SK-MEL-5 (cell line): Measurements from ENCODE around the gene ARHGEF37. TPM values are rescaled to one million over a fixed set of nuclear protein-coding genes. Genes with fewer than 3 reads are reported as not detected.
"Not testable (repeated sequence)": the region's sequence is repeated elsewhere in the genome, so short reads cannot be mapped to it uniquely, and the experiment has no call there.

Experiments used
- DNase-seq: peaks from one replicate; pipeline ENCODE4 v3.0.0-alpha.2; 2016; ENCODE audit warnings: low read depth, low spot score
- in situ Hi-C: cut with HindIII; loops from 2 replicates; pipeline ENCODE4 v1.10.0; 2016; ENCODE audit warnings: low sequenced_read_pairs, high pct_unique_total_duplicates, low pct_unique_long_range_greater_than_20kb
- polyA plus RNA-seq, 2 experiments: library from polyadenylated mRNA; depleted of rRNA; stranded (reverse); fragments of >200 nt; gene quantifications; 2 replicates each; pipeline ENCODE4 v1.2.3, GENCODE V29; 2015
- total RNA-seq: library from RNA; depleted of rRNA; stranded (reverse); fragments of >200 nt; shearing (Covaris generic); gene quantifications from 2 replicates; pipeline ENCODE4 v1.2.3, GENCODE V29; 2014; rRNA removed

Gene ARHGEF37
- total RNA-seq, result 1.8 and 2.6 TPM in 2 replicates
- polyA plus RNA-seq (2015; cell fraction: cytosol; rRNA removed), result 1.8 and 2.2 TPM in 2 replicates
- polyA plus RNA-seq (2015; cell fraction: nucleus; rRNA removed), result 0.89 and 1.9 TPM in 2 replicates

- in situ Hi-C loops, result no loop called here
- DNase-seq, result peak; percentile 48
Measured at GRCh38 chr5:149581192-149581861, at the start of gene ARHGEF37. TSS of gene ARHGEF37 (plus strand) at chr5:149581498. CDS start at chr5:149597770, 16,272 bp downstream.

DNA sequence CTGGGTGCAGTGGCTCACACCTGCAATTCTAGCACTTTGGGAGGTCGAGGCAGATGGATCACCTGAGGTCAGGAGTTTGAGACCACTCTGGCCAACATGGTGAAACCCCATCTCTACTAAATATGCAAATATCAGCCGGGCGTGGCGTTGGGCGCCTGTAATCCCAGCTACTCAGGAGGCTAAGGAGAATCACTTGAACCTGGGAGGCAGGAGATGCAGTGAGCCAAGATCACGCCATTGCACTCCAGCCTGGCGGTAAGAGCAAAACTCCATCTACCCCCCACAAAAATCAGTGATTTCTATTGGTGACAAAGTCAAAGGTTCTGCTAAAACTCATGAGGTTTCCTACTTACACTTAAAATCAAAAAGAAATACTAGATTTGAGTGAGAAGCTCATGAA lies 48.9 kb upstream of the ARHGEF37 start:
- in situ Hi-C loops, result no loop called here
- no peak for DNase-seq

DNA sequence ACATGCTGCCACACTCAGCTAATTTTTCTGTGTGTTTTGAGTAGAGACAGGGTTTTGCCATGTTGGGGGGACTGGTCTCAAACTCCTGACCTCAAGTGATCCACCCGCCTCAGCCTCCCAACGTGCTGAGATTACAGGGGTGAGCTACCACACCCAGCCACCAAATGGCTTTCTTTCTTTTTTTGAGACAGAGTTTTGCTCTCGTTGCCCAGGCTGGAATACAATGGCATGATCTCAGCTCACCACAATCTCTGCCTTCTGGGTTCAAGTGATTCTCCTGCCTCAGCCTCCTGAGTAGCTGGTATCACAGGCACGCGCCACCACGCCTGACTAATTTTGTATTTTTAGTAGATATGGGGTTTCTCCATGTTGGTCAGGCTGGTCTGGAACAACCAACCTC lies 45.5 kb upstream of the ARHGEF37 start:
- not testable (repeated sequence) for DNase-seq

DNA sequence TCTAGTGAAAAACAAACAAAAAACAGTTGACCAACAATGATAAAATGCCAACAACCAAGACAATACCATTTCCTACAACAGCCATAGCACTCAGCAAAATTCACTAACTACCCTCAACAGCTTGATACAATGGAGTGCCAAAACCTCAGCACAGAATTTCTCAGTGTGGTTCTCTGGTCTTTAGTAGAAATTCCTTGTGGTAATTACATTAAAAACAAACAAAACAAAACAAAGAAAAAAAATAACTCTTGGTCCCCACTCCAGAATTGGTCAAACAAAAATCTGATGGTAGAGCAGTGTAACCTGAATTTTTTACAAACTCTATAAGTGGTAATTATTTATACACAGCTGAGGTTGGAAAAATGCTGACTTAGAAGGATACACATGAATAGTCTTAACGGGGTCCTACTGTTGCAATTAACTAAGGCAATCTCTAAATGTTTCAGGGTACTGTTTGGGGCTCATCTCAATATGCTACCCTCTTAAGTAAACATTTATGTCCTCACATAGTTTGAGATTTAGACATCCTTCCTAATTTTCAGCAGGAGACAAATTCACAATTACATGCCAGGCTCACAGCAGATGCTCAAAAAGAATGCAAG lies 43.8 kb upstream of the ARHGEF37 start:
- in situ Hi-C loops, result no loop called here
- DNase-seq, result no peak

More for the DNA sequence above, 45.5 kb upstream of the ARHGEF37 start:
- in situ Hi-C loops, result not testable (repeated sequence)

GRCh38 chr5:149540089-149540488 lies 41.2 kb upstream of the ARHGEF37 start:
- in situ Hi-C loops, result no loop called here
- no peak for DNase-seq

- in situ Hi-C loops, result no loop called here
- DNase-seq, result no peak
Measured at GRCh38 chr5:149541893-149542292, 39.4 kb upstream of the ARHGEF37 start.

- in situ Hi-C loops, result no loop called here
- peak; percentile 18 for DNase-seq
Measured at GRCh38 chr5:149543361-149544027, 37.8 kb upstream of the ARHGEF37 start.

- in situ Hi-C loops, result no loop called here
- DNase-seq, result peak; percentile 77
Measured at GRCh38 chr5:149544028-149544420, 37.3 kb upstream of the ARHGEF37 start.

- in situ Hi-C loops, result no loop called here
- DNase-seq, result no peak
Measured at GRCh38 chr5:149545327-149545726, 36.0 kb upstream of the ARHGEF37 start.

DNA sequence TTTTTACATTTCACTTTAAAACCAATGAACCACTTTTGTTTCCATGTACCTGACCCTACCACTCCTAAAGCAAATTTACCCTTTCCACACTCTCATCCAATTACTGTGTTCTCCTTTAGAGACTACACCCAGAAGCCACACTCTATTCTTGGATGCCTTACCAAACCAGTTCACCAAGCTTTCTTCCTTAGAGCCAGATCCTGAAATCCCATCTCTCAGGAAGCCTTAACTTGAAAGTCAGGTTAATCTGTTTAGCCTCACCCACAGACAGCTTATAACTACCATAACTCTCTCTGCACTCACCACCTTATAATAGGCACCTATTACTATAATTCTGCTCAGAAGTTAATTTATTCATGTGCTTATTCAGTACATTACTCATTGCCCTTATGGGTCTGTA lies 34.3 kb upstream of the ARHGEF37 start:
- in situ Hi-C loops, result no loop called here
- no peak for DNase-seq

- DNase-seq, result peak; percentile 47
- in situ Hi-C loops, result no loop called here
Measured at GRCh38 chr5:149549461-149550267, 31.6 kb upstream of the ARHGEF37 start.

- in situ Hi-C loops, result no loop called here
Measured at GRCh38 chr5:149550268-149550583, 31.1 kb upstream of the ARHGEF37 start.

GRCh38 chr5:149550594-149551226 lies 30.6 kb upstream of the ARHGEF37 start:
- in situ Hi-C loops, result no loop called here
- no peak for DNase-seq

More at GRCh38 chr5:149550268-149550583, 31.1 kb upstream of the ARHGEF37 start:
- no peak for DNase-seq

GRCh38 chr5:149551227-149552037 lies 29.9 kb upstream of the ARHGEF37 start, which contains the start of gene CSNK1A1:
TSS of gene CSNK1A1 (minus strand) at chr5:149551439. CDS start at chr5:149550964, 475 bp downstream.
- in situ Hi-C loops, result no loop called here

DNA sequence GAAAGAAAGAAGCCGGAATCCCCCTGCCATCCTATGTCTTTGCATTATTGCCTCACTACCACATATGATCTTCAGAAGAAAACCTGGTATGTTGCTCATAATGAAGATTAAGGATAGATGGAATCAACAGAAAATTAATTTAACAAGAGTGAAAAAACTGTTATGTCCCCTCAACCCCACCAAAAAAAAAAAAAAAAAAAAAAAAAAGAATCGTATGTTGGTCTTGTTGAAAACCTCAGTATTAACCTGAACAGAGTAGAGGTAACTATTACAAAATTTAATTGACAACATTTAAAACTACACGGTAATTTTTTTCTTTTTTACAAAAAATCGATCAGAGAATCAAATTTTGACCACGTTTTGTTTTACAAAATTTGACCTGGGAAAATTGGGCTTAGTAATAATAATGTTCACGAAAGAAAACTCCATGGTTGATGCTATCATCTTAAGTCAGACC lies 29.2 kb upstream of the ARHGEF37 start:
- in situ Hi-C loops, result no loop called here
- no peak for DNase-seq

More at GRCh38 chr5:149551227-149552037, 29.9 kb upstream of the ARHGEF37 start, which contains the start of gene CSNK1A1:
- peak; percentile 96 for DNase-seq

DNA sequence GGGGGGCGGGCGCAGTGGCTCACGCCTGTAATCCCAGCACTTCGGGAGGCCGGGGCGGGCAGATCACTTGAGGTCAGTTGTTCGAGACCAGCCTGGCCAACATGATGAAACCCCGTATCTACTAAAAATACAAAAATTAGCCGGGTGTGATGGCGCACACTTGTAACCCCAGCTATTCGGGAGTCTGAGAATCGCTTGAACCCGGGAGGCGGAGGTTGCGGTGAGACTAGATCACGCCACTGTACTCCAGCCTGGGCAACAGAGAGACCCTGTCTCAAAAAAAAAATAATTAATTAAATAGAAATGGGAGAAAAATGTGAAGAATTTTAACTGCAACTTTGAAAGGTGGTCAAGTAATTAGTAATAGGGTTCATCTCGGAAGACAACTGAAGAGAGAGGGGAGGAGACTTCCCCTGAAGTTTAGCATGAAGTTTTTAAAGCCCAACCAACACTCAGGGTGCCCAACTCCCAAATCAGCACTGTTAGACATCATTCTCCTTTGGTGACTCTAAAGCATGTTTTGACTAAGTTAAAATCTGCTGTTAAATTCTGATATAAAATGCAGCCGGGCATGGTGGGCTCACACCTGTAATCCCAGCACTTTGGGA lies 28.6 kb upstream of the ARHGEF37 start:
- DNase-seq, result no peak
- in situ Hi-C loops, result no loop called here
